PC-9 (cell line): ENCODE results near the gene FNBP1L.

ENCODE experiments used
- EZH2 ChIP-seq: fragments of 200-600 bp; sonication (generic); IDR thresholded peaks from 2 replicates; pipeline ENCODE4 v1.8.0; 2017; ENCODE audit warnings: antibody characterized with exemption, low read depth
- TF ChIP-seq, protein P1 (sequence below): fragments of 200-600 bp; sonication (generic); conservative IDR thresholded peaks from 2 replicates; pipeline ENCODE4 v1.6.1; 2017; ENCODE audit warnings: mixed run types, antibody characterized with exemption, mild to moderate bottlenecking, moderate library complexity

DNA sequence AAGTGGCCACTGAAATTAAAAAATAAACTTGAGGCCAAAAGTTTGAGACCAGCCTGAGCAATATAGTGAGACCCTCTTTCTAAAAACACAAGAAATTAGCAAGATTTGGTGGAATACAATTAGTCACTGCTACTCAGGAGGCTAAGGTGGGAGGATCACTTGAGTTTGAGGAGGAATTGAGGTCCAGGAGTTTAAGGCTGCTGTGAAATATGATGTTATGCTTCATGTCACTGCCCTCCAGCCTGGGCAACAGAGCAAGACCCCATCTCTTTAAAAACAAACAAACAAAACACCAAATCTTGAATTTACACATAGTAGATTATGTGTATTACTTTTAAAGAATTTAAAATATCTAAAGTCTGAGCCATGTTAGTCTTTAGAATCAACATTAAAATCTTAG lies 6.3 kb upstream of the FNBP1L start:
- TF ChIP-seq, protein P1, sequence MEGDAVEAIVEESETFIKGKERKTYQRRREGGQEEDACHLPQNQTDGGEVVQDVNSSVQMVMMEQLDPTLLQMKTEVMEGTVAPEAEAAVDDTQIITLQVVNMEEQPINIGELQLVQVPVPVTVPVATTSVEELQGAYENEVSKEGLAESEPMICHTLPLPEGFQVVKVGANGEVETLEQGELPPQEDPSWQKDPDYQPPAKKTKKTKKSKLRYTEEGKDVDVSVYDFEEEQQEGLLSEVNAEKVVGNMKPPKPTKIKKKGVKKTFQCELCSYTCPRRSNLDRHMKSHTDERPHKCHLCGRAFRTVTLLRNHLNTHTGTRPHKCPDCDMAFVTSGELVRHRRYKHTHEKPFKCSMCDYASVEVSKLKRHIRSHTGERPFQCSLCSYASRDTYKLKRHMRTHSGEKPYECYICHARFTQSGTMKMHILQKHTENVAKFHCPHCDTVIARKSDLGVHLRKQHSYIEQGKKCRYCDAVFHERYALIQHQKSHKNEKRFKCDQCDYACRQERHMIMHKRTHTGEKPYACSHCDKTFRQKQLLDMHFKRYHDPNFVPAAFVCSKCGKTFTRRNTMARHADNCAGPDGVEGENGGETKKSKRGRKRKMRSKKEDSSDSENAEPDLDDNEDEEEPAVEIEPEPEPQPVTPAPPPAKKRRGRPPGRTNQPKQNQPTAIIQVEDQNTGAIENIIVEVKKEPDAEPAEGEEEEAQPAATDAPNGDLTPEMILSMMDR = no peak
- TF ChIP-seq EZH2 = no peak
